IMR-90 (cell line): Measurements from ENCODE around the gene SLC12A8. TPM values are rescaled to one million over a fixed set of nuclear protein-coding genes. Genes with fewer than 3 reads are reported as not detected.

Experiments used
- ATAC-seq: fragments of 200-7000 bp; cut with Tn5 transposase; 2 replicates; pipeline ENCODE4 v1.9.1; 2020; ENCODE audit warnings: low read depth, mild to moderate bottlenecking, moderate library complexity
- BruUV-seq: library from RNA; stranded (reverse); fragments of 400-500 nt; replicated peaks from 2 replicates; lab custom pipeline; 2021; lab: Mats Ljungman, UMichigan
- CTCF ChIA-PET: fragments of 300-600 bp; formaldehyde crosslinking; extraction: SDS; loops from one replicate; lab custom pipeline; 2021; ENCODE audit warnings: antibody characterized with exemption; lab: Yijun Ruan, JAX
- POLR2A ChIA-PET: fragments of 300-600 bp; sonication (Branson Sonifier 250); formaldehyde crosslinking; loops from one replicate; lab custom pipeline; 2022; ENCODE audit warnings: antibody characterized with exemption; ENCODE audit not compliant: unreplicated experiment; lab: Charles Lee
- DNase-seq: peaks from one replicate; pipeline ENCODE4 v3.0.0; 2013
- H2AFZ ChIP-seq: replicated peaks from 2 replicates; pipeline ENCODE3; 2013; ENCODE audit warnings: low read length, mild to moderate bottlenecking; ENCODE audit not compliant: poor library complexity
- H2AK5ac ChIP-seq: 2 replicates; pipeline ENCODE4 v1.6.1; 2013; ENCODE audit warnings: low read depth, low read length, inconsistent platforms
- H2AK9ac ChIP-seq: replicated peaks from 2 replicates; pipeline ENCODE3; 2013; ENCODE audit warnings: mild to moderate bottlenecking, low read depth, low read length, moderate library complexity; ENCODE audit not compliant: poor library complexity
- H2BK120ac ChIP-seq: 2 replicates; pipeline ENCODE4 v1.6.1; 2013; ENCODE audit warnings: low read depth, low read length, inconsistent platforms
- H2BK15ac ChIP-seq: 3 replicates; pipeline ENCODE4 v1.6.1; 2013; ENCODE audit warnings: low read depth, low read length, inconsistent platforms
- H2BK20ac ChIP-seq: 2 replicates; pipeline ENCODE4 v1.6.1; 2013; ENCODE audit warnings: low read depth, mild to moderate bottlenecking, inconsistent platforms, low read length, moderate library complexity
- H2BK5ac ChIP-seq: 2 replicates; pipeline ENCODE4 v1.6.1; 2013; ENCODE audit warnings: mild to moderate bottlenecking, low read depth, low read length, inconsistent platforms; ENCODE audit not compliant: poor library complexity, severe bottlenecking
- H3K14ac ChIP-seq: replicated peaks from 2 replicates; pipeline ENCODE4 v1.6.1; 2013; ENCODE audit warnings: low read depth, low read length, inconsistent platforms
- H3K18ac ChIP-seq: 2 replicates; pipeline ENCODE4 v1.6.1; 2013; ENCODE audit warnings: low read depth, low read length, control low read depth
- H3K23ac ChIP-seq: 2 replicates; pipeline ENCODE4 v1.6.1; 2013; ENCODE audit warnings: low read depth, low read length, inconsistent platforms
- H3K27ac ChIP-seq: 2 replicates; pipeline ENCODE4 v1.5.1; 2013; ENCODE audit warnings: mild to moderate bottlenecking, control low read depth, low read length; ENCODE audit not compliant: insufficient read depth
- H3K27me3 ChIP-seq: 2 replicates; pipeline ENCODE4 v1.6.1; 2013; ENCODE audit warnings: low read length; ENCODE audit not compliant: control insufficient read depth, insufficient read depth
- H3K36me3 ChIP-seq: 2 replicates; pipeline ENCODE4 v1.6.1; 2013; ENCODE audit warnings: low read length, mixed read lengths; ENCODE audit not compliant: control insufficient read depth, insufficient read depth
- H3K4ac ChIP-seq: 2 replicates; pipeline ENCODE4 v1.6.1; 2013; ENCODE audit warnings: low read depth, low read length, inconsistent platforms
- H3K4me1 ChIP-seq: 2 replicates; pipeline ENCODE4 v1.6.1; 2013; ENCODE audit warnings: low read length, mixed read lengths; ENCODE audit not compliant: control insufficient read depth, insufficient read depth
- H3K4me2 ChIP-seq: 2 replicates; pipeline ENCODE4 v1.6.1; 2013; ENCODE audit warnings: low read depth, mild to moderate bottlenecking, control low read depth, low read length, moderate library complexity
- H3K4me3 ChIP-seq: 2 replicates; pipeline ENCODE4 v1.5.1; 2013; ENCODE audit warnings: low read depth, mild to moderate bottlenecking, control low read depth, low read length, moderate library complexity; ENCODE audit not compliant: insufficient read depth
- H3K56ac ChIP-seq: 2 replicates; pipeline ENCODE4 v1.6.1; 2013; ENCODE audit warnings: low read length, inconsistent platforms; ENCODE audit not compliant: insufficient read depth; ENCODE audit errors: extremely low read depth
- H3K79me1 ChIP-seq, 2 experiments: 2 replicates each; pipeline ENCODE4 v1.6.1; 2013; ENCODE audit warnings: low read length in 2 of 2, inconsistent platforms in 1 of 2, low read depth in 1 of 2
- H3K9ac ChIP-seq: 2 replicates; pipeline ENCODE4 v1.6.1; 2013; ENCODE audit warnings: low read depth, low read length, control low read depth
- H3K9me1 ChIP-seq: 2 replicates; pipeline ENCODE4 v1.6.1; 2013; ENCODE audit warnings: low read length, inconsistent platforms; ENCODE audit not compliant: insufficient read depth
- H3K9me3 ChIP-seq: 2 replicates; pipeline ENCODE4 v1.6.1; 2013; ENCODE audit warnings: low read length; ENCODE audit not compliant: control insufficient read depth, insufficient read depth
- H4K20me1 ChIP-seq: 2 replicates; pipeline ENCODE4 v1.6.1; 2013; ENCODE audit warnings: low read length, inconsistent platforms; ENCODE audit not compliant: insufficient read depth
- H4K5ac ChIP-seq: 2 replicates; pipeline ENCODE4 v1.6.1; 2013; ENCODE audit warnings: mild to moderate bottlenecking, low read depth, low read length, control low read depth
- H4K8ac ChIP-seq, 2 experiments: 2 replicates each; pipeline ENCODE4 v1.6.1; 2013; ENCODE audit warnings: low read depth in 2 of 2, low read length in 2 of 2, control low read depth in 1 of 2, inconsistent platforms in 1 of 2
- H4K91ac ChIP-seq: 2 replicates; pipeline ENCODE4 v1.6.1; 2013; ENCODE audit warnings: low read depth, low read length, inconsistent platforms; ENCODE audit not compliant: insufficient read depth
- BHLHE40 ChIP-seq: fragments of 150-350 bp; IDR thresholded peaks from 2 replicates; pipeline ENCODE4 v1.6.1; 2016; ENCODE audit warnings: mild to moderate bottlenecking, low read depth, low read length
- CEBPB ChIP-seq: IDR thresholded peaks from 2 replicates; pipeline ENCODE4 v1.6.1; 2012; ENCODE audit warnings: low read depth, low read length, improper control_type of control experiment
- CHD1 ChIP-seq: IDR thresholded peaks from 2 replicates; pipeline ENCODE4 v1.6.1; 2012; ENCODE audit warnings: low read depth, low read length, improper control_type of control experiment
- CTCF ChIP-seq: conservative IDR thresholded peaks from 2 replicates; pipeline ENCODE4 v1.5.1; 2012; ENCODE audit warnings: mild to moderate bottlenecking, low read depth, low read length, improper control_type of control experiment
- FOS ChIP-seq: fragments of 150-350 bp; IDR thresholded peaks from 2 replicates; pipeline ENCODE4 v1.6.1; 2016; ENCODE audit warnings: low read depth, low read length
- MAFK ChIP-seq: IDR thresholded peaks from 2 replicates; pipeline ENCODE4 v1.6.1; 2012; ENCODE audit warnings: low read depth, low read length, improper control_type of control experiment
- MXI1 ChIP-seq: IDR thresholded peaks from 2 replicates; pipeline ENCODE4 v1.6.1; 2012; ENCODE audit warnings: low read depth, mild to moderate bottlenecking, low read length, moderate library complexity, borderline replicate concordance
- NFE2L2 ChIP-seq: fragments of 150-350 bp; IDR thresholded peaks from 2 replicates; pipeline ENCODE4 v1.6.1; 2016; ENCODE audit warnings: low read depth, mild to moderate bottlenecking, low read length
- POLR2A ChIP-seq: IDR thresholded peaks from 2 replicates; pipeline ENCODE4 v1.6.1; 2012; ENCODE audit warnings: mild to moderate bottlenecking, low read depth, low read length
- RAD21 ChIP-seq: IDR thresholded peaks from 2 replicates; pipeline ENCODE4 v1.6.1; 2012; ENCODE audit warnings: low read length, improper control_type of control experiment
- RCOR1 ChIP-seq: IDR thresholded peaks from 2 replicates; pipeline ENCODE4 v1.6.1; 2012; ENCODE audit warnings: mild to moderate bottlenecking, low read length, improper control_type of control experiment; ENCODE audit not compliant: insufficient replicate concordance
- RFX5 ChIP-seq: IDR thresholded peaks from 2 replicates; pipeline ENCODE4 v1.8.0; 2012; ENCODE audit warnings: low read depth, mild to moderate bottlenecking, low read length, moderate library complexity
- SMC3 ChIP-seq: fragments of 150-350 bp; IDR thresholded peaks from 2 replicates; pipeline ENCODE4 v1.6.1; 2016; ENCODE audit warnings: low read depth, mild to moderate bottlenecking, antibody characterized with exemption, low read length, moderate library complexity
- USF2 ChIP-seq: fragments of 150-350 bp; IDR thresholded peaks from 2 replicates; pipeline ENCODE4 v1.6.1; 2017; ENCODE audit warnings: mild to moderate bottlenecking, antibody characterized with exemption, low read length, low read depth
- WGBS, 2 experiments: methylation state at CpG; one replicate each; pipeline versions ENCODE4 v1.1.5 to v1.1.7; 2013; ENCODE audit warnings: missing lambda C conversion rate in 2 of 2; ENCODE audit not compliant: insufficient read length in 1 of 2; ENCODE audit errors: extremely low coverage in 2 of 2; 5-methylcytosine and 5-hydroxymethylcytosine counted together
- dilution Hi-C: fragments of 300-500 bp; cut with HindIII; formaldehyde crosslinking; loops from one replicate; pipeline ENCODE4 v1.14.3; 2018; ENCODE audit warnings: low sequenced_read_pairs; ENCODE audit not compliant: unreplicated experiment
- in situ Hi-C: fragments of 300-500 bp; cut with MboI; formaldehyde crosslinking; loops from 3 replicates; pipeline ENCODE4 v1.14.3; 2019; ENCODE audit warnings: low sequenced_read_pairs, inconsistent platforms, mixed read lengths
- intact Hi-C: fragments of 100-400 bp; cut with micrococcal nuclease; formaldehyde crosslinking; loops from 2 replicates; pipeline ENCODE4 v1.10.0; 2022
- polyA plus RNA-seq, 3 experiments: library from polyadenylated mRNA; depleted of rRNA; stranded (reverse); fragments of >200 nt; gene quantifications; 2 replicates each; pipeline ENCODE4 v1.2.3, GENCODE V29; 2012; ENCODE audit warnings: low replicate concordance in 1 of 3
- total RNA-seq: library from RNA; depleted of rRNA; stranded (reverse); fragments of >200 nt; gene quantifications from 2 replicates; pipeline ENCODE4 v1.2.3, GENCODE V29; 2012
- TF ChIP-seq, protein P1 (sequence below): fragments of 150-350 bp; IDR thresholded peaks from 2 replicates; pipeline ENCODE4 v1.6.1; 2016; ENCODE audit warnings: low read depth, mild to moderate bottlenecking, low read length, moderate library complexity, borderline replicate concordance

Gene SLC12A8
- total and polyA plus RNA-seq, 2 of the 4 experiments (the other 2 are of a cell fraction), result 2.2 to 4.3 TPM

- no peak for TF ChIP-seq CTCF
Measured at GRCh38 chr3:125142940-125143339, 69.6 kb downstream of the SLC12A8 start (continued).

GRCh38 chr3:125142420-125142778 lies 70.1 kb downstream of the SLC12A8 start:
- POLR2A ChIA-PET, result no interaction called here
- in situ Hi-C loops, result no loop called here
- H4K5ac ChIP-seq, result no peak overlapping the region
- no peak overlapping the region; the same call in 2 of the 3 replicates for H2BK15ac ChIP-seq
- H2BK20ac ChIP-seq, result peak overlapping the region; percentile 2
- peaks cover 24% of the 10 kb centered on the region for H3K9me1 ChIP-seq
- ATAC-seq (no peak), DNase-seq (no peak)
- peak overlapping the region; percentile 52; the same call in 1 of the 2 replicates for H4K91ac ChIP-seq
- no peak overlapping the region for H2AFZ ChIP-seq
- H2AK9ac ChIP-seq, result peak overlapping the region; percentile 67
- H3K4me2 ChIP-seq, result no peak overlapping the region
- no peak overlapping the region for H4K8ac ChIP-seq
- H3K36me3 ChIP-seq, result no peaks in the 10 kb centered on the region
- H3K9me3 ChIP-seq, result no peaks in the 10 kb centered on the region; the same call in 1 of the 2 replicates
- peaks cover 25% of the 10 kb centered on the region for H3K4me1 ChIP-seq
- H2BK5ac ChIP-seq, result no peak overlapping the region
- H3K79me1 ChIP-seq, result peaks cover 0 to 2% of the 10 kb centered on the region in 2 experiments; a peak in 1 of 4 replicates
- H3K18ac ChIP-seq, result no peak overlapping the region
- no peak overlapping the region for H3K27ac ChIP-seq
- no peaks in the 10 kb centered on the region for H3K27me3 ChIP-seq
- no peak overlapping the region for H3K56ac ChIP-seq
- no TSS peak for BruUV-seq
- no peak overlapping the region for H3K9ac ChIP-seq
- dilution Hi-C loops, result no loop called here
- H3K23ac ChIP-seq, result no peak overlapping the region
- WGBS, 2 experiments, result 91% methylated on average over 10 of the region's 12 CpGs; no CpG with 5 or more reads in 1 of the 2 experiments
- intact Hi-C loops, result no loop called here
- H3K4me3 ChIP-seq, result no peak overlapping the region
- CTCF ChIA-PET, result no interaction called here
- H2BK120ac ChIP-seq, result peak overlapping the region; percentile 95
- H3K14ac ChIP-seq, result no peak overlapping the region
- peak overlapping the region; percentile 45 for H2AK5ac ChIP-seq
- no peaks in the 10 kb centered on the region for H4K20me1 ChIP-seq
- peak overlapping the region; percentile 8; the same call in 1 of the 2 replicates for H3K4ac ChIP-seq
- TF ChIP-seq FOS (no peak), MXI1 (no peak), USF2 (no peak), POLR2A (no peak), RAD21 (no peak), MAFK (no peak), NFE2L2 (no peak), RFX5 (no peak), CEBPB (no peak), BHLHE40 (no peak), SMC3 (no peak), CHD1 (no peak), RCOR1 (no peak)
- TF ChIP-seq, protein P1, sequence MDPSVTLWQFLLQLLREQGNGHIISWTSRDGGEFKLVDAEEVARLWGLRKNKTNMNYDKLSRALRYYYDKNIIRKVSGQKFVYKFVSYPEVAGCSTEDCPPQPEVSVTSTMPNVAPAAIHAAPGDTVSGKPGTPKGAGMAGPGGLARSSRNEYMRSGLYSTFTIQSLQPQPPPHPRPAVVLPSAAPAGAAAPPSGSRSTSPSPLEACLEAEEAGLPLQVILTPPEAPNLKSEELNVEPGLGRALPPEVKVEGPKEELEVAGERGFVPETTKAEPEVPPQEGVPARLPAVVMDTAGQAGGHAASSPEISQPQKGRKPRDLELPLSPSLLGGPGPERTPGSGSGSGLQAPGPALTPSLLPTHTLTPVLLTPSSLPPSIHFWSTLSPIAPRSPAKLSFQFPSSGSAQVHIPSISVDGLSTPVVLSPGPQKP, result no peak
